Erythroblast (primary cell): ENCODE results near the gene CRIP1.
A peak's percentile ranks its signal among the peaks of the same experiment; 100 is the strongest.

ENCODE experiments used
- DNase-seq, 2 experiments: peaks; one replicate each; lab custom pipeline; 2025; lab: John Stamatoyannopoulos, UW
- GATA1 ChIP-seq: IDR thresholded peaks from 2 replicates; pipeline ENCODE4 v1.6.1; 2011; ENCODE audit warnings: low read depth, mild to moderate bottlenecking, control low read depth, low read length, moderate library complexity
- POLR2A ChIP-seq: IDR thresholded peaks from 2 replicates; pipeline ENCODE4 v1.6.1; 2011; ENCODE audit warnings: mild to moderate bottlenecking, low read length

The CRIP1 gene

GRCh38 chr14:105485739-105486162, 935 bp upstream of the CRIP1 start:
- peak; percentile 84 to 85 for DNase-seq
- no peak for TF ChIP-seq GATA1
- no peak for TF ChIP-seq POLR2A

- no peak for TF ChIP-seq POLR2A
- no peak for TF ChIP-seq GATA1
Measured at GRCh38 chr14:105486974-105487448, 325 bp downstream of the CRIP1 start.

GRCh38 chr14:105487449-105487985, 831 bp downstream of the CRIP1 start:
- TF ChIP-seq GATA1 (no peak), POLR2A (no peak)
- DNase-seq: no peak

More at GRCh38 chr14:105486974-105487448, 325 bp downstream of the CRIP1 start:
- peak in 1 of 2 experiments; percentile 44 for DNase-seq

- no peak for TF ChIP-seq POLR2A
- no peak for TF ChIP-seq GATA1
- no peak for DNase-seq
Measured at GRCh38 chr14:105487986-105488777, 1.5 kb downstream of the CRIP1 start.

GRCh38 chr14:105488781-105489541, 2.3 kb downstream of the CRIP1 start:
- DNase-seq: no peak
- TF ChIP-seq GATA1: no peak
- no peak for TF ChIP-seq POLR2A

GRCh38 chr14:105489542-105490266, 3.0 kb downstream of the CRIP1 start:
- TF ChIP-seq POLR2A: no peak
- no peak for TF ChIP-seq GATA1
- peak; percentile 87 to 90 for DNase-seq

- DNase-seq: no peak
- TF ChIP-seq POLR2A (no peak), GATA1 (no peak)
Measured at GRCh38 chr14:105490267-105490571, 3.5 kb downstream of the CRIP1 start.

GRCh38 chr14:105490572-105491365, 4.1 kb downstream of the CRIP1 start, which contains the start of gene TEDC1:
Gene TEDC1, plus strand, starts transcription at chr14:105491246. Its CDS starts 130 bp downstream, at chr14:105491376.
- TF ChIP-seq GATA1 (no peak), POLR2A (no peak)
- DNase-seq: peak; percentile 100

GRCh38 chr14:105491366-105491973, 4.8 kb downstream of the CRIP1 start:
- DNase-seq: peak; percentile 91 to 95
- TF ChIP-seq POLR2A (peak; percentile 89), GATA1 (no peak)

GRCh38 chr14:105492031-105492970, 5.6 kb downstream of the CRIP1 start:
- no peak for DNase-seq
- TF ChIP-seq POLR2A (no peak), GATA1 (no peak)
